A549 (cell line): ENCODE data around the gene ANO9.

Experiments used
- CBX2 ChIP-seq: fragments of 200-600 bp; sonication (generic); IDR thresholded peaks from 2 replicates; pipeline ENCODE4 v1.6.1; 2016; ENCODE audit warnings: low read depth, mild to moderate bottlenecking, borderline replicate concordance
- TF ChIP-seq, protein P1 (sequence below): fragments of >200 bp; sonication (Bioruptor Twin); formaldehyde crosslinking; IDR thresholded peaks from 3 replicates; pipeline ENCODE4 v1.5.1; 2016
- TF ChIP-seq, protein P2 (sequence below): IDR thresholded peaks from 2 replicates; pipeline ENCODE4 v1.6.1; 2012

DNA sequence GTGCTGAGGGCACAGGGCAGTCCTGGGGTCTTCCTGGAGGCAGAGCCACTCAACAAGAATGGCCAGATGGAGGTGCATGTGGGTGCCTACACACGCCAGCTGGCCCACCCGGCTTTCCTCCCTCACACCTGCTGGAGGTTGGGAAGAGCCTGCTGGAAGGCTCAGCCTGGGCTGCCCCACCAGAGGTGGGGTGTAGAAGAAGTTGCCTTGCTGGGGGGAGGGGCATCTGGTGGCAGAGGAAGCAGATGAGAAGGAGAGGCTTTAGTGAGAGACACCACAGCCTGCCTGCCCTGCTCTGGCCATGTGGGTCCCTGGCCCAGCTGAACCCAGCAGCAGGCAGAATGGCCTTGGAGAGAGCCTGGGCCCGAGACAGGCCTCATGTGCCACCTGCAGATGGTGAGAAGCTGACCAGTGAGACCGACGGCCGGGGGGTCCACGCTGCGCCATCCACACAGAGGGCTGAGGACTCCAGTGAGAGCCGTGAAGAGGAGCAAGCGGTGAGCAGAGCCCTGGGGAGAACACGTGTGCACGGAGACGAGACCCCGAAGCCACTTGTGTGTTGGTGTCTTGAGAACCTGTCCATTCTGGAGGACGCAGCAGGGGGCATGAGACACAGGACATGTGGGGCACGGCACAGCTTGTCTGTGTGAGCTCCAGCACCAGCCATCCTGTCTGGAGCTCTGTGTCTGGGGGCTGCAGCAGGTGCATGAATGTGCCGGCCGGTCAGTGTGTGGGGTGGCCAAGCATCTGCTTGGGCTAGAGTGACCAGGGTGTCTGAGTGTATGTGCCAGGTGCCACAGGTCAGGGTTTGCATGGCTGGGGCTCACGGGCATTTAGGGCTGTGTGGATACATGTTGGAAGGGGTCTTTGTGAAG, 69.9 kb downstream of the ANO9 start:
- TF ChIP-seq, protein P1, sequence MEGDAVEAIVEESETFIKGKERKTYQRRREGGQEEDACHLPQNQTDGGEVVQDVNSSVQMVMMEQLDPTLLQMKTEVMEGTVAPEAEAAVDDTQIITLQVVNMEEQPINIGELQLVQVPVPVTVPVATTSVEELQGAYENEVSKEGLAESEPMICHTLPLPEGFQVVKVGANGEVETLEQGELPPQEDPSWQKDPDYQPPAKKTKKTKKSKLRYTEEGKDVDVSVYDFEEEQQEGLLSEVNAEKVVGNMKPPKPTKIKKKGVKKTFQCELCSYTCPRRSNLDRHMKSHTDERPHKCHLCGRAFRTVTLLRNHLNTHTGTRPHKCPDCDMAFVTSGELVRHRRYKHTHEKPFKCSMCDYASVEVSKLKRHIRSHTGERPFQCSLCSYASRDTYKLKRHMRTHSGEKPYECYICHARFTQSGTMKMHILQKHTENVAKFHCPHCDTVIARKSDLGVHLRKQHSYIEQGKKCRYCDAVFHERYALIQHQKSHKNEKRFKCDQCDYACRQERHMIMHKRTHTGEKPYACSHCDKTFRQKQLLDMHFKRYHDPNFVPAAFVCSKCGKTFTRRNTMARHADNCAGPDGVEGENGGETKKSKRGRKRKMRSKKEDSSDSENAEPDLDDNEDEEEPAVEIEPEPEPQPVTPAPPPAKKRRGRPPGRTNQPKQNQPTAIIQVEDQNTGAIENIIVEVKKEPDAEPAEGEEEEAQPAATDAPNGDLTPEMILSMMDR, result no peak
- TF ChIP-seq CBX2, result no peak
- TF ChIP-seq, protein P2, sequence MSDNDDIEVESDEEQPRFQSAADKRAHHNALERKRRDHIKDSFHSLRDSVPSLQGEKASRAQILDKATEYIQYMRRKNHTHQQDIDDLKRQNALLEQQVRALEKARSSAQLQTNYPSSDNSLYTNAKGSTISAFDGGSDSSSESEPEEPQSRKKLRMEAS, result no peak
